Retinal pigment epithelial cell (primary cell): Measurements from ENCODE around the gene TSHZ1.

Experiments
- DNase-seq: peaks from one replicate; pipeline ENCODE4 v3.0.0-alpha.2; 2010; ENCODE audit warnings: low read depth
- H3K4me3 ChIP-seq: 2 replicates; pipeline ENCODE4 v1.5.1; 2011; ENCODE audit warnings: mild to moderate bottlenecking, low read length, control low read depth, moderate library complexity
- CTCF ChIP-seq: conservative IDR thresholded peaks from 2 replicates; pipeline ENCODE4 v1.5.1; 2011; ENCODE audit warnings: low read depth, low read length, control low read depth, inconsistent platforms

The TSHZ1 gene

GRCh38 chr18:75284566-75284965 is 74.0 kb downstream of the TSHZ1 start:
- H3K4me3 ChIP-seq = no peak overlapping the region
- no peak for DNase-seq
- no peak for TF ChIP-seq CTCF

- H3K4me3 ChIP-seq = no peak overlapping the region
- TF ChIP-seq CTCF = no peak
- DNase-seq = no peak
Observed at GRCh38 chr18:75285876-75286275, 75.3 kb downstream of the TSHZ1 start.

- DNase-seq = no peak
- TF ChIP-seq CTCF = no peak
- H3K4me3 ChIP-seq = no peak overlapping the region
Observed at GRCh38 chr18:75287006-75287405, 76.4 kb downstream of the TSHZ1 start.

GRCh38 chr18:75287700-75288099 is 77.1 kb downstream of the TSHZ1 start:
- no peak for TF ChIP-seq CTCF
- H3K4me3 ChIP-seq = no peak overlapping the region
- DNase-seq = no peak

- no peak for DNase-seq
- TF ChIP-seq CTCF = no peak
- H3K4me3 ChIP-seq = no peak overlapping the region
Observed at GRCh38 chr18:75289761-75290160, 79.2 kb downstream of the TSHZ1 start.

- no peak for TF ChIP-seq CTCF
- no peak overlapping the region for H3K4me3 ChIP-seq
- DNase-seq = no peak
Observed at GRCh38 chr18:75290737-75291358, 80.3 kb downstream of the TSHZ1 start.

- TF ChIP-seq CTCF = no peak
- DNase-seq = no peak
- H3K4me3 ChIP-seq = no peak overlapping the region
Observed at GRCh38 chr18:75291460-75291859, 80.9 kb downstream of the TSHZ1 start.
